Stimulated activated naive B cell treated with anti-CD40 and anti-IgM and Interleukin-4, amounts not matched to agents 10 μg/mL and 1 μg/mL and 100 μg/mL, for 72 hours (primary cell): ENCODE results near the gene COX8A.

Experiments used
- ATAC-seq, 2 donors: fragments of 150-1000 bp; cut with Tn5 transposase; replicated peaks; 2 replicates each; pipeline ENCODE4 v1.10.0; 2021; ENCODE audit warnings: moderate library complexity in 1 of 2
- DNase-seq: peaks from one replicate; pipeline ENCODE4 v3.0.0; 2021
- H3K27ac Mint-ChIP-seq: one replicate; pipeline ENCODE4 v1.8.0; 2022; ENCODE audit warnings: mild to moderate bottlenecking, mixed read lengths
- H3K27me3 Mint-ChIP-seq, 2 donors: one replicate each; pipeline ENCODE4 v1.8.0; 2022; ENCODE audit warnings: mixed read lengths in 2 of 2
- H3K36me3 Mint-ChIP-seq, 2 donors: one replicate each; pipeline ENCODE4 v1.8.0; 2022; ENCODE audit warnings: mixed read lengths in 2 of 2, mild to moderate bottlenecking in 1 of 2
- H3K4me1 Mint-ChIP-seq, 2 donors: one replicate each; pipeline ENCODE4 v1.8.0; 2022; ENCODE audit warnings: mixed read lengths in 2 of 2, mild to moderate bottlenecking in 1 of 2
- H3K4me3 Mint-ChIP-seq, 2 donors: one replicate each; pipeline ENCODE4 v1.8.0; 2022; ENCODE audit warnings: mild to moderate bottlenecking in 2 of 2, mixed read lengths in 2 of 2, moderate library complexity in 1 of 2
- H3K9me3 Mint-ChIP-seq, 2 donors: one replicate each; pipeline ENCODE4 v1.8.0; 2022; ENCODE audit warnings: mixed read lengths in 2 of 2, mild to moderate bottlenecking in 1 of 2

The COX8A gene

DNA sequence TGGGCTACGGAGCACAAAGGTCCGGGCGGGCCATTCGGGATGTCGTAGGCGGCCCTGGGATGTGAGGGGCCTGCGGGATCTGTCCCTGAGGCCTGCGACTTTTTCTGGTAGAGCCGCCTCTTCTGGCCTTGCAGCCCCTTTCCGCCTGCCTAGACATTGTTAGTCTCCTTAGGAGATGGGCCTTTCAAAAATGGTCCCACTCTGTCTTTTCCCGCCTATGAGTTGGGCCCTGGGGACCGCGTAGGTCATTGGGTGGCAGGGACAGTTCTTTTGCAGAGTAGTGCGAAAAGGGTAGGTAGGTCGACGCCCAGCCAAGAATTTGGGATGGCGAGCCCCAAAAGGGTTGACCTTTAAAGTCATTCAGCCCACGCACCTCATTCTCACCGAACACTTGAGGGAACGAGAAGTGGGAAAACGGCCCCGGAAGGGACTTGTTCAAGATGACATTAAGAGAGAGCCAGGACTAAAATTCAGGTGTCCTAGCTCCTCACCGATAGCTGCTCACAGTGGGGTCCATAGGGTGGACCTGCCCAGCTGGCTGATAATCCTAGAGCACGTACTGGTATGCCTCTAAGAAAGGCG is 12.6 kb downstream of the COX8A start:
- peaks cover 28 to 42% of the 10 kb centered on the region in 2 donors for H3K36me3 Mint-ChIP-seq
- no peak for ATAC-seq
- H3K27me3 Mint-ChIP-seq = no peaks in the 10 kb centered on the region
- no peak for DNase-seq
- no peaks in the 10 kb centered on the region for H3K9me3 Mint-ChIP-seq
- H3K4me1 Mint-ChIP-seq = peaks cover 31 to 48% of the 10 kb centered on the region in 2 donors
- peak overlapping the region; percentile 9 for H3K27ac Mint-ChIP-seq
- peak overlapping the region; percentile 95 to 99 for H3K4me3 Mint-ChIP-seq

DNA sequence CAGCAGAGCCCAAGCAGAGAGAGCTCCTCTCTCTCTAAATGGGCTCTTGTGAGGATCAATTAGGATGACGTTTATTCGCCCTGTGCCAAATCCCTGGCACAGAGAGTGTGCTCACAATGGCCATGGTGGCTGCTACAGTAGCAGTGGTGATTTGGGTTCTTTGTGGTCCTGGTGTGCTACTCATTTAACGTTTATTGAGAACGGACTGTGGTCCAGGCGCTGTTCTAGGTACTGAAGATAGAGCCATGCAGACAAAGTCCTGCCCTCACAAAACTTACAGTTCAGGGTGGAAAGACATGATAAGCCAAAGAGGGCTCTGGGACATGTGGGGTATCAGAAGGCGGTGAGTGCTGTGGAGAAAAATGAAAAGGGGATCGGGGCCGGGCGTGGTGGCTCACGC is 17.1 kb downstream of the COX8A start:
- H3K27me3 Mint-ChIP-seq = no peaks in the 10 kb centered on the region
- ATAC-seq (no peak), DNase-seq (no peak)
- no peak overlapping the region for H3K4me3 Mint-ChIP-seq
- peaks cover 52 to 71% of the 10 kb centered on the region in 2 donors for H3K36me3 Mint-ChIP-seq
- peaks cover 28 to 47% of the 10 kb centered on the region in 2 donors for H3K4me1 Mint-ChIP-seq
- H3K27ac Mint-ChIP-seq = peak overlapping the region; percentile 9
- H3K9me3 Mint-ChIP-seq = no peaks in the 10 kb centered on the region

DNA sequence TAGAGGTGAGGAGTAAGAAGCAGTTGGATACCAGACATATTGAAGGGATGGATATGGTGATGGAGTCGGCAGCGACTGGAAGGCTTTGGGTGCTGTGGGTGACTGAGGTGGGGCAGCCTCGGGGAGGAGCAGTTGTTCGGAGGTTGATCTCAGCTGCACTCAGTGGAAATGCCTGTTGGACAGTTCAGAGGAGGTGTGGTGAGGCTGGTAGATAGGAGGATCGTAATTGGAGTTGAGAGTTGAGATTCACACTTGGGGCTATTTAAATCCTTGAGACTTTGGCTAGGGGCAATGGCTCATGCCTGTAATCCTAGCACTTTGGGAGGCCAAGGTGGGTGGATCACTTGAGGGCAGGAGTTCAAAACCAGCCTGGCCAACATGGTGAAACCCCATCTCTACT is 18.7 kb downstream of the COX8A start:
- Mint-ChIP-seq H3K9me3 (no peaks in the 10 kb centered on the region), H3K4me1 (peaks cover 29 to 43% of the 10 kb centered on the region in 2 donors), H3K27me3 (no peaks in the 10 kb centered on the region), H3K36me3 (peaks cover 67 to 86% of the 10 kb centered on the region in 2 donors), H3K27ac (no peak overlapping the region), H3K4me3 (no peak overlapping the region)
- DNase-seq = no peak
- no peak for ATAC-seq

DNA sequence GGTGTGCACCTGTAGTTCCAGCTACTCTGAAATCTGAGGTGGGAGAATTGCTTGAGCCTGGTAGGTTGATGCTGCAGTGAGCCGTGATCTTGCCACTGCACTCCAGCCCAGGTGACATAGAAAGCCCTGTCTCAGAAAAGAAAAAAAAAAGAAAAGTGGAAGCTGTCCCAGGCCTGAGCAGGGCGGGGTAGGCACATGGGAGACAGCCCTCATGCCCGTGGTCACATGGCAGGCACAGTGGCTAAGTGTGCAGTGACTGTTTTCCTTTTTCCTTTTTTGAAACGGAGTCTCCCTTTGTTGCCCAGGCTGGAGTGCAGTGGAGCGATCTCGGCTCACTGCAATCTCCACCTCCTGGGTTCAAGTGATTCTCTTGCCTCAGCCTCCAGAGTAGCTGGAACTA is 19.6 kb downstream of the COX8A start:
- H3K9me3 Mint-ChIP-seq = no peaks in the 10 kb centered on the region
- H3K4me1 Mint-ChIP-seq = peaks cover 29 to 44% of the 10 kb centered on the region in 2 donors
- DNase-seq (no peak), ATAC-seq (no peak)
- H3K4me3 Mint-ChIP-seq = no peak overlapping the region
- no peaks in the 10 kb centered on the region for H3K27me3 Mint-ChIP-seq
- H3K27ac Mint-ChIP-seq = no peak overlapping the region
- peaks cover 65 to 86% of the 10 kb centered on the region in 2 donors for H3K36me3 Mint-ChIP-seq

DNA sequence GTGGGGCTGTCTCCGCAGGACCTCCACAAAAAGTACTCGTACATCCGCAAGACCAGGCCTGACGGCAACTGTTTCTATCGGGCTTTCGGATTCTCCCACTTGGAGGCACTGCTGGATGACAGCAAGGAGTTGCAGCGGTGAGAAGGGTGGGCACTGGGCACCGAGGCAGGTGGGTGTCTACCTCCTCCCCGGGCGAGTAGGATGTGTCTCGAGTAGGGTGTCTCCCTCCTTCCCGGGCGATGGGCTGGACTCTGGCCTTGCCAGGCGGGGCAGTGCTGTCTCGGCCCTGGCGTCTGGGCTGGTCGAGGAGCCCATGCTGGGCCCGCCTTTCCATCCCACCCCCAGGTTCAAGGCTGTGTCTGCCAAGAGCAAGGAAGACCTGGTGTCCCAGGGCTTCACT is 22.1 kb downstream of the COX8A start:
- H3K27me3 Mint-ChIP-seq = peaks cover 3 to 7% of the 10 kb centered on the region in 2 donors
- DNase-seq (no peak), ATAC-seq (no peak)
- H3K27ac Mint-ChIP-seq = no peak overlapping the region
- H3K4me3 Mint-ChIP-seq = no peak overlapping the region
- H3K4me1 Mint-ChIP-seq = peaks cover 27 to 60% of the 10 kb centered on the region in 2 donors
- peaks cover 52 to 69% of the 10 kb centered on the region in 2 donors for H3K36me3 Mint-ChIP-seq
- H3K9me3 Mint-ChIP-seq = no peaks in the 10 kb centered on the region

DNA sequence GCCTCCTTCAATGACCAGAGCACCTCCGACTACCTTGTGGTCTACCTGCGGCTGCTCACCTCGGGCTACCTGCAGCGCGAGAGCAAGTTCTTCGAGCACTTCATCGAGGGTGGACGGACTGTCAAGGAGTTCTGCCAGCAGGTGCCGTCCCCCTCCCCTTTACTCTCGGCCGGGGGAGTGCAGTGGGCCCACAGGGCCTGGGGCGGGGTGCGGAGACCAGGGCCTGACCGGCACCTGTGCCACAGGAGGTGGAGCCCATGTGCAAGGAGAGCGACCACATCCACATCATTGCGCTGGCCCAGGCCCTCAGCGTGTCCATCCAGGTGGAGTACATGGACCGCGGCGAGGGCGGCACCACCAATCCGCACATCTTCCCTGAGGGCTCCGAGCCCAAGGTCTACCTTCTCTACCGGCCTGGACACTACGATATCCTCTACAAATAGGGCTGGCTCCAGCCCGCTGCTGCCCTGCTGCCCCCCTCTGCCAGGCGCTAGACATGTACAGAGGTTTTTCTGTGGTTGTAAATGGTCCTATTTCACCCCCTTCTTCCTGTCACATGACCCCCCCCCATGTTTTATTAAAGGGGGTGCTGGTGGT is 22.8 kb downstream of the COX8A start:
- DNase-seq (no peak), ATAC-seq (no peak)
- H3K27ac Mint-ChIP-seq = no peak overlapping the region
- H3K27me3 Mint-ChIP-seq = peaks cover 7 to 14% of the 10 kb centered on the region in 2 donors
- H3K9me3 Mint-ChIP-seq = no peaks in the 10 kb centered on the region
- peaks cover 28 to 62% of the 10 kb centered on the region in 2 donors for H3K4me1 Mint-ChIP-seq
- no peak overlapping the region for H3K4me3 Mint-ChIP-seq
- H3K36me3 Mint-ChIP-seq = peaks cover 46 to 62% of the 10 kb centered on the region in 2 donors

DNA sequence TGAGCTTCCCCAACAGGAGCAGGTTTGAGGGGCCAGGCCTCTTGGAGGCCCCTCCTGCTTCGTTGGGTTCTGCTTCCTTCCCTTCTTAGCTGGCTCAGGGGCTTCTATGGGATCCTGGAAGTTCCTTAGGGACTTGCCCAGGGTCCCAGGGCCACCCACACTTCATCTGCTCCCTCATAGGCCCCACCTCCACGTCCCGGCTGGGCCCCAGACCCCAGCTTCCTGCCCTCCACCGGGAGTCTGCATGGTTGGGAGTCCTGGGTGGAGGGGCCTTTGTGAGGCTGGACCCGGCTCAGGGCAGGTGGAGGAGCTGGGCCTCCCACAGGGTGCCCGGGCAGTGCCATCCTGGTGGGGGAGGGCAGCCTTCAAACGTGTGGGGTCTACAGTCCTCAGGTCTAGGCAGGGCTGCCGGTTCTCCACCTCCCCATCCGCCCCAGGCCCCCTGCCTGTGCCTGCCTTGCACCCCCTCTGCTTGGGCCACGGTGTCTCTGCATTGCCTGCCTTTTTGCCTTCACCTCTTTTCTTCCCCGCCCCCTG is 23.4 kb downstream of the COX8A start:
- Mint-ChIP-seq H3K27ac (peak overlapping the region; percentile 31), H3K4me1 (peaks cover 29 to 65% of the 10 kb centered on the region in 2 donors), H3K4me3 (no peak overlapping the region), H3K9me3 (no peaks in the 10 kb centered on the region), H3K27me3 (peaks cover 7 to 21% of the 10 kb centered on the region in 2 donors), H3K36me3 (peaks cover 42 to 59% of the 10 kb centered on the region in 2 donors)
- no peak for ATAC-seq
- DNase-seq = no peak

DNA sequence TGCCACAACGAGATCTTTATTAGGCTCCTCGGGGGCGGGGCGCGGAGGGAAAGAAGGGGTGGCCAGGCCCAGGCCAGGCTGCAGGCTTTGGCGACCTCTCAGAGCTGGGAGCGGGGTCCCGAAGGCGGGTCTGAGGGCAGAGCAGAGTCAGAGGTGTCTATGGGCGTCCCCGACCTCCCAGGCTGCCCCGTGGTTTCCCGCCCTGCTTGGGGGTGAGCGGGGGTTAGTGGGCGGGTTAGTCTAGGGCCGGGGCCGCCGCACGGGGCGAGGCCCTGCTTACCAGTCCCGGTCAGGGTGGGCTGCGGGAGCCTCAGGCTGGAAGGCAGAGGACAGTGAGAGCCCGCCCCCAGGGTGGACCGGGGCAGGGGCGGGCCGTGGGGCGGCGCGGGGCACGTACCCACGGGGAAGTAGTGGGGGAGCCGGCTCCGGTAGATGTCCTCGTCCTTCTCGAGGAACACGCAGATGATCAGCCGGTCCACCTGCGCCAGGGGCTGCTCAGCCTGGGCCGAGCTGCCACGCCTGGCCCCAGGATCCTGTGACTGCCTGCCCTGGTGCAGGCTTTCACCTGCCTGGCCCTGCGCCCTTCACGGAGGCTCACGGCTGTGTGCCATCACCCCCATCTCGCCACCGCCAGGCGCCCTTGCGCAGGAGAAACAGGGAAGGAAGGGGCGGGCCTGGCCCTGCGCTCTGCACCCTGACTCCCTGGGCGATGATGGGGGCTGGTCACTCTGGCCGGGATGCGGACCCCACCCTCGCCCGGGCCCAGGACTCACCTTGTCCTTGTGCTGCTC is 24.3 kb downstream of the COX8A start:
- peaks cover 38 to 52% of the 10 kb centered on the region in 2 donors for H3K36me3 Mint-ChIP-seq
- peak overlapping the region; percentile 52 to 56 for H3K4me3 Mint-ChIP-seq
- H3K4me1 Mint-ChIP-seq = peaks cover 25 to 57% of the 10 kb centered on the region in 2 donors
- H3K27ac Mint-ChIP-seq = no peak overlapping the region
- peaks cover 7 to 21% of the 10 kb centered on the region in 2 donors for H3K27me3 Mint-ChIP-seq
- ATAC-seq = peak; percentile 20 to 23
- no peaks in the 10 kb centered on the region for H3K9me3 Mint-ChIP-seq
- DNase-seq = no peak

DNA sequence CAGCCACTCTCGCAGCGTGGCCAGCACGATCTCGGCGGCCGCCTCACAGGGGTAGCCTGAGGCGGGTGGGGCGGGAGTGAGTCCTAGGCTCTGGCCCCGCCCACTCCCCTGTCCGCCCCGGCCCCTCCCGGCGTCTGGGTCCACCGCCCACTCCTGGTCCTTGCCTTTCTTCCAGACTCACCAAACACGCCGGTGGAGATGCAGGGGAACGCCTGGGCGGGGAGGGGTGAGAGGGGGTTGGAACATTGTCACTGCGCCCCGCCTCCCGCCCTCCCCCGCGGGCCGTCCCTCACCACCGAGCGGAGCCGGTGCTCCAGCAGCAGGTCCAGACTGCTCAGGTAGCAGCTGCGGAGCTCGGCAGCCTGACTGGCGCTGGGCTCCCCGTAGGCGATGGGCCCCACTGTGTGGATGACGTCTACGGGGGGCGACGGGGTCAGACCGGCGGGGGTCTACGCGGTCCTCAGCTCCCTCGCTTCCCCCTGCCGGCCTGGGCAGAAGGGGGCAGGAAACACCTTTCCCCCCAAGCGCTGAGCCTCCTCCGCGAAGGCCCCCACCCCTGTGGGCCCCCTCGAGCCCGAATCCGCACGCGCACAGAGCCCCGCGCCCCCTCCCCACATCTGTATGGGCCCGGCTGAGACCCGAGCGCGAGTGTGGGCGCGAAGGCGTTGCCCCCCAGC is 25.1 kb downstream of the COX8A start:
- Mint-ChIP-seq H3K36me3 (peaks cover 33 to 45% of the 10 kb centered on the region in 2 donors), H3K9me3 (no peaks in the 10 kb centered on the region), H3K27me3 (peaks cover 7 to 21% of the 10 kb centered on the region in 2 donors), H3K4me3 (peak overlapping the region; percentile 72 to 81), H3K27ac (no peak overlapping the region), H3K4me1 (peaks cover 22 to 53% of the 10 kb centered on the region in 2 donors)
- DNase-seq = peak; percentile 53
- ATAC-seq = peak; percentile 56 to 69

DNA sequence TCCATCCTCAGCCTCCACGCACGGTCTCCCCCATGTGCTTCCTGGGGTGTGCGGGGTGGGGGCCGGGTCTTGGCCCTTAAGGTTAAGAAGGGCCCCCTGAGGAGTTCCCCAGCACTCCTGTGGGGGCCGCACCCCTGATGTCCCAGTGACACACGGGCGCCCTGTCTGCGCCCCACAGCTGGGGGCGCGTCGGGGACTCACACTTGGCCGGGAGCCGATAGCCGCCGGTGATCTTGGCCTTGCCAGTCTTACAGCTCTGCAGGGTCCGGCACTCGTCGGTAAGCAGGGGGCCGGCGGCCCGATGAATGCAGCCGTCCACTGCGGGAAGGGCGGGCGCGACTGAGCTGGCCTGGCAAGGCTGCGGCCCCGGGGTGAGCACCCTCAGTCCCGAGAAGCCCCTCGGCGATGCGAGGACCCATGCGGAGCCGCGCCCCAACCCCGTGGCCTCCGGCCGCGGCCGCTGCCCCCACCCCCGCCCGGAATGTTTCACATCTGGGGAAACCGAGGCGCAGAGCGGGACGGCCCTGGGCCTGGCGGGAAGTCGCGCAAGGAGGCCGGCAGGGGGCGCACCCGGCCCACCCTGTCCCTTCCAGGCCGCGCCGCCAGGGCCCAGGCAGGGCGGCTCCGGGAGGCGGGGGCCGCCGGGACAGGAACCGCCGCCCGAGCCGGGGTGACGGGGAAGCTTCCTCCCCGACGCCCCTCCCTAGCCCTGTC is 25.8 kb downstream of the COX8A start:
- DNase-seq (peak; percentile 50), ATAC-seq (peak; percentile 81 to 85)
- Mint-ChIP-seq H3K9me3 (no peaks in the 10 kb centered on the region), H3K36me3 (peaks cover 26 to 38% of the 10 kb centered on the region in 2 donors), H3K27me3 (peaks cover 12 to 22% of the 10 kb centered on the region in 2 donors), H3K4me1 (peaks cover 20 to 49% of the 10 kb centered on the region in 2 donors), H3K27ac (peak overlapping the region; percentile 14), H3K4me3 (peak overlapping the region; percentile 72 to 81)

DNA sequence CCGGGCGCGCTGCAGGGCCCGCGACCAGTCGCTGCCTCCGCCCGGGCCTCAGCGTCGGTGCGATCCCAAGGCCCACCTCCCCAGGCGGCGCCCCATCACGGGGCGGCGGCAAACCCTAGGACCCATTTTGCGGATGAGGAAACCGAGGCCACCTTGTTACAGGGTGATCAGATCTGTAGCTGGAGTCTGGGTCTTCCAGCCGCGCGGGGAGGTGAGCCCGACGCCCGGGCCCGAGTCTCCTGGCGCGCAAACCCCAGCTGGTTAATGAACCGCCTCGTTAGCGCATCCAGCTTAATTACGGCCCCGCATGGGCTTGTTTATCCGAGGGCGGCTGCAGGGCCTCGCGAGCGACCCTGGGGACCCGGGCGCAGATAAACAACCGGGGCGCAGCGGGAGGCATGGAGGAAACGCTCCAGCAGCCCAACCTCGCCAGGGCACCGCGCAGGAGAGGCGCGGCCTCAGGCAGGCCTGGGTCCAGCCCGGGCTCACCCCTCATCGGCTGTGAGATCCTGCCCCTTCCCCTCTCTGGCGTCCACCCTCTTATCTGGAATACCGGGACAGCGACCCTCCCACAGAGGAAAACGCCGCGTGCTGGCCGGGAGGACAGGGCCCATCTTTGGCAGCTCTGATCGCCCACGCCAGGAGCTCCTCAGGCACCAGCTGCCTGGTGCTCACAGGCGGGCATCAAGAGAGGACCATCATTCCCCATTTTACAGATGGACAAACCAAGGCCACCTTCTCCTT is 26.5 kb downstream of the COX8A start:
- no peak overlapping the region for H3K27ac Mint-ChIP-seq
- H3K27me3 Mint-ChIP-seq = peaks cover 15 to 29% of the 10 kb centered on the region in 2 donors
- DNase-seq (no peak), ATAC-seq (no peak)
- no peaks in the 10 kb centered on the region for H3K9me3 Mint-ChIP-seq
- peak overlapping the region; percentile 25 to 47 for H3K4me3 Mint-ChIP-seq
- peaks cover 21 to 30% of the 10 kb centered on the region in 2 donors for H3K36me3 Mint-ChIP-seq
- peaks cover 18 to 49% of the 10 kb centered on the region in 2 donors for H3K4me1 Mint-ChIP-seq

DNA sequence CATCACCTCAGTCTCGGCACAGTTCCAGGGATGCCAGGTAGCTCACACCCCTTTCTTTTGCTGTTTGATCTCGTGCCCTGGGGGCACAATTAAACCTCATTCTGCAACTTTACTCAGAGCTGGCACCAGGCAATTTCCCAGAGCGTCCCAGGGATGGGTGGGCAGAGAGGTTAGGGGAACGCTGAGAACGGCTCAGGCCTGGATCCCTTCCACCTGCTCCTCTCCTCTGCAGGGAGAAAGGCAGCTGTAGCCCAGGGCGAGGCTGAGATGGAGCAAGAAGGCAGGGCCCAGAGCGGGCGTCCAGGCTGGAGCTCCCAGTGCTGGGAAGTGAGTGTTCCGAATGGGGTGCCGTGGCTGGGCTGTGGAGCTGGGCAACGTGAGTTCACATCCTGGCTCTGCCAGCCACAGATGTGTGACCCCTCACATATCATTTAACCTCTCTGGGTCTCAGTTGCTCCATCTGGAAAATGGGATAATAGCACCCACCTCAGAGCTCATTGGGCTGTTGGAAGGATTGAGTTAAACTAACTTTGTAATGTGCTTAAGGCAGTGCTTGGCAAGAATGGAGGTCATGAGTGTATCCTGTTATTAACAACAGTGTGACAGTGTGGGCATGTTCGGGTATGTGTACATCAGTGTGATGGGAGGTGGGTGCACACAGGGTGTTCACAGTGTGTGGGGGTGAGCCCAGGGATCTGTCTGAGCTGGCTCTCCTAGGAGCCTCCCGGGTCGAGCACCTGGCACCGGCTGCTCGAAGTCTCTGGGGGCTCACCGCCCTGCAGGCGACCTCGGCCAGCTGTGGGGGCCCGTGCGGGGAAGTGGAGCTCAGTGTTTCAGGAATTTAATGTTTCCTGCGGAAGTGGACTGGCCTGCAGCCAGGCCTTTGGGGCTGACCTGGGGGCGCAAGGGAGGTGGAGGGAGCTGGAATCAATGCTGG is 27.3 kb downstream of the COX8A start:
- ATAC-seq (no peak), DNase-seq (no peak)
- Mint-ChIP-seq H3K4me1 (peaks cover 20 to 54% of the 10 kb centered on the region in 2 donors), H3K27ac (no peak overlapping the region), H3K36me3 (peaks cover 19 to 22% of the 10 kb centered on the region in 2 donors), H3K4me3 (peak overlapping the region; percentile 16 to 25), H3K9me3 (no peaks in the 10 kb centered on the region), H3K27me3 (peaks cover 24 to 37% of the 10 kb centered on the region in 2 donors)
